Naive thymus-derived CD4-positive, alpha-beta T cell (primary cell): Measurements from ENCODE around the gene TBX4. TPM values are rescaled to one million over a fixed set of nuclear protein-coding genes. Genes with fewer than 3 reads are reported as not detected.

Experiments used
- ATAC-seq: fragments of 150-1000 bp; cut with Tn5 transposase; 2 replicates; pipeline ENCODE4 v1.10.0; 2021; ENCODE audit warnings: mild to moderate bottlenecking, moderate library complexity
- CTCF ChIA-PET: fragments of 350-600 bp; sonication (Branson Sonifier 250); formaldehyde crosslinking; loops from one replicate; lab custom pipeline; 2021; ENCODE audit warnings: antibody characterized with exemption; lab: Charles Lee
- POLR2A ChIA-PET: fragments of 350-600 bp; sonication (Branson Sonifier 250); formaldehyde crosslinking; loops from one replicate; lab custom pipeline; 2021; ENCODE audit warnings: antibody characterized with exemption, inconsistent platforms; lab: Charles Lee
- DNase-seq, 9 donors: peaks; one replicate each; pipeline versions ENCODE4 v3.0.0 to v3.0.0-alpha.2; 2020 to 2022; ENCODE audit warnings: mixed read lengths in 1 of 9
- H3K27ac ChIP-seq: one replicate; pipeline ENCODE4 v1.7.0; 2013; ENCODE audit warnings: mild to moderate bottlenecking, low read depth, low read length, moderate library complexity
- H3K27me3 ChIP-seq, 2 donors: one replicate each; pipeline ENCODE4 v1.7.0; 2013; ENCODE audit warnings: low read length in 2 of 2, mild to moderate bottlenecking in 2 of 2, moderate library complexity in 2 of 2; ENCODE audit not compliant: control insufficient read depth in 2 of 2, insufficient read depth in 2 of 2
- H3K36me3 ChIP-seq, 3 experiments: 1 replicate in 2 of 3; 2 replicates in 1 of 3; pipeline ENCODE4 v1.7.0; 2013; ENCODE audit warnings: low read length in 3 of 3, mild to moderate bottlenecking in 3 of 3, moderate library complexity in 1 of 3; ENCODE audit not compliant: insufficient read depth in 3 of 3, control insufficient read depth in 2 of 3
- H3K4me1 ChIP-seq, 2 donors: one replicate each; pipeline ENCODE4 v1.7.0; 2013; ENCODE audit warnings: low read length in 2 of 2, mild to moderate bottlenecking in 2 of 2, moderate library complexity in 1 of 2; ENCODE audit not compliant: control insufficient read depth in 2 of 2, insufficient read depth in 2 of 2
- H3K4me3 ChIP-seq: 2 replicates; pipeline ENCODE4 v1.7.0; 2013; ENCODE audit warnings: mild to moderate bottlenecking, low read length
- H3K9me3 ChIP-seq, 3 experiments: 1 replicate in 2 of 3; 2 replicates in 1 of 3; pipeline ENCODE4 v1.7.0; 2013; ENCODE audit warnings: low read length in 3 of 3; ENCODE audit not compliant: control insufficient read depth in 2 of 3
- H3K27ac Mint-ChIP-seq, 9 donors: one replicate each; pipeline ENCODE4 v1.8.0; 2020 to 2022; ENCODE audit warnings: mixed read lengths in 9 of 9, mild to moderate bottlenecking in 8 of 9, moderate library complexity in 5 of 9, inconsistent platforms in 2 of 9
- H3K27me3 Mint-ChIP-seq, 5 donors: one replicate each; pipeline ENCODE4 v1.8.0; 2021 to 2022; ENCODE audit warnings: mixed read lengths in 5 of 5, mild to moderate bottlenecking in 1 of 5
- H3K36me3 Mint-ChIP-seq, 5 donors: one replicate each; pipeline ENCODE4 v1.8.0; 2020 to 2022; ENCODE audit warnings: mixed read lengths in 5 of 5, mild to moderate bottlenecking in 3 of 5, inconsistent platforms in 1 of 5
- H3K4me1 Mint-ChIP-seq, 7 donors: one replicate each; pipeline ENCODE4 v1.8.0; 2020 to 2022; ENCODE audit warnings: mixed read lengths in 7 of 7, mild to moderate bottlenecking in 3 of 7, inconsistent platforms in 1 of 7
- H3K4me3 Mint-ChIP-seq, 10 donors: one replicate each; pipeline ENCODE4 v1.8.0; 2020 to 2022; ENCODE audit warnings: mild to moderate bottlenecking in 10 of 10, mixed read lengths in 10 of 10, moderate library complexity in 6 of 10, inconsistent platforms in 2 of 10
- H3K9me3 Mint-ChIP-seq, 11 donors: one replicate each; pipeline ENCODE4 v1.8.0; 2020 to 2022; ENCODE audit warnings: mixed read lengths in 11 of 11, mild to moderate bottlenecking in 4 of 11, inconsistent platforms in 1 of 11, moderate library complexity in 1 of 11
- intact Hi-C, 2 donors: fragments of 100-400 bp; cut with micrococcal nuclease; formaldehyde crosslinking; loops; one replicate each; pipeline ENCODE4 v1.15.1; 2023
- polyA plus RNA-seq, 2 donors: library from polyadenylated mRNA; unstranded; fragments of 300-500 nt; fragmentation: Illumina TruSeq; gene quantifications; one replicate each; pipeline ENCODE4 v1.2.3, GENCODE V29; 2021
- total RNA-seq, 6 experiments: library from RNA in 5 of 6; stranded (reverse) in 5 of 6; gene quantifications; 1 replicate in 5 of 6; 2 replicates in 1 of 6; pipeline ENCODE4 v1.2.3 and lab custom pipeline; 2021 to 2026

The TBX4 gene
- total and polyA plus RNA-seq, 7 experiments from 2014 or later, result not detected

GRCh38 chr17:61532826-61533225, 80.6 kb downstream of the TBX4 start:
- Mint-ChIP-seq H3K27ac (no peak overlapping the region), H3K9me3 (no peaks in the 10 kb centered on the region), H3K4me3 (no peak overlapping the region), H3K4me1 (peaks cover 0 to 3% (median 0%) of the 10 kb centered on the region in 7 donors), H3K36me3 (no peaks in the 10 kb centered on the region), H3K27me3 (peaks cover 11 to 24% (median 14%) of the 10 kb centered on the region in 5 donors)
- no peak overlapping the region for H3K27ac ChIP-seq
- no peak for ATAC-seq
- POLR2A ChIA-PET, result no interaction called here
- intact Hi-C loops, result no loop called here
- H3K9me3 ChIP-seq, result no peaks in the 10 kb centered on the region
- no peak overlapping the region for H3K4me3 ChIP-seq
- H3K36me3 ChIP-seq, result no peaks in the 10 kb centered on the region
- CTCF ChIA-PET, result no interaction called here
- H3K27me3 ChIP-seq, result no peaks in the 10 kb centered on the region
- DNase-seq, result no peak
- H3K4me1 ChIP-seq, result no peaks in the 10 kb centered on the region

- ATAC-seq (no peak), DNase-seq (no peak)
- H3K4me3 Mint-ChIP-seq, result no peak overlapping the region
- H3K9me3 Mint-ChIP-seq, result no peaks in the 10 kb centered on the region
- no peak overlapping the region for H3K27ac ChIP-seq
- no peaks in the 10 kb centered on the region for H3K36me3 Mint-ChIP-seq
- H3K27me3 ChIP-seq, result no peaks in the 10 kb centered on the region
- peaks cover 0 to 3% (median 0%) of the 10 kb centered on the region in 7 donors for H3K4me1 Mint-ChIP-seq
- no peak overlapping the region for H3K27ac Mint-ChIP-seq
- H3K4me3 ChIP-seq, result no peak overlapping the region
- H3K4me1 ChIP-seq, result no peaks in the 10 kb centered on the region
- no peaks in the 10 kb centered on the region for H3K36me3 ChIP-seq
- ChIA-PET POLR2A (no interaction called here), CTCF (no interaction called here)
- H3K9me3 ChIP-seq, result no peaks in the 10 kb centered on the region
- H3K27me3 Mint-ChIP-seq, result peaks cover 11 to 24% (median 14%) of the 10 kb centered on the region in 5 donors
- intact Hi-C loops, result no loop called here
Measured at GRCh38 chr17:61533797-61534196, 81.6 kb downstream of the TBX4 start.

GRCh38 chr17:61534414-61534813, 82.2 kb downstream of the TBX4 start:
- Histone ChIP-seq H3K27ac (no peak overlapping the region), H3K4me3 (no peak overlapping the region), H3K9me3 (no peaks in the 10 kb centered on the region), H3K27me3 (no peaks in the 10 kb centered on the region), H3K36me3 (no peaks in the 10 kb centered on the region), H3K4me1 (no peaks in the 10 kb centered on the region)
- intact Hi-C loops, result no loop called here
- H3K27me3 Mint-ChIP-seq, result peaks cover 10 to 20% (median 11%) of the 10 kb centered on the region in 5 donors
- peaks cover 0 to under 1% (median 0%) of the 10 kb centered on the region in 11 donors for H3K9me3 Mint-ChIP-seq
- POLR2A ChIA-PET, result no interaction called here
- H3K36me3 Mint-ChIP-seq, result no peaks in the 10 kb centered on the region
- no peak overlapping the region for H3K4me3 Mint-ChIP-seq
- ATAC-seq (no peak), DNase-seq (no peak)
- CTCF ChIA-PET, result no interaction called here
- no peak overlapping the region for H3K27ac Mint-ChIP-seq
- peaks cover 0 to 3% (median 0%) of the 10 kb centered on the region in 7 donors for H3K4me1 Mint-ChIP-seq

Other genes starting within 250 kb of the TBX4 start
- gene TBX2, start 52.6 kb upstream of the TBX4 start, total RNA-seq, result not detected
- not detected for gene TBX2, start 52.6 kb upstream of the TBX4 start, polyA plus RNA-seq
- gene NACA2, start 138.8 kb downstream of the TBX4 start, total RNA-seq, result not detected
- not detected for gene NACA2, start 138.8 kb downstream of the TBX4 start, polyA plus RNA-seq